ENCODE data around the gene WT1. TPM values are rescaled to one million over a fixed set of nuclear protein-coding genes. Genes with fewer than 3 reads are reported as not detected.

WT1 gene
- total RNA-seq, 2 experiments from 2014 or later, result not detected

DNA sequence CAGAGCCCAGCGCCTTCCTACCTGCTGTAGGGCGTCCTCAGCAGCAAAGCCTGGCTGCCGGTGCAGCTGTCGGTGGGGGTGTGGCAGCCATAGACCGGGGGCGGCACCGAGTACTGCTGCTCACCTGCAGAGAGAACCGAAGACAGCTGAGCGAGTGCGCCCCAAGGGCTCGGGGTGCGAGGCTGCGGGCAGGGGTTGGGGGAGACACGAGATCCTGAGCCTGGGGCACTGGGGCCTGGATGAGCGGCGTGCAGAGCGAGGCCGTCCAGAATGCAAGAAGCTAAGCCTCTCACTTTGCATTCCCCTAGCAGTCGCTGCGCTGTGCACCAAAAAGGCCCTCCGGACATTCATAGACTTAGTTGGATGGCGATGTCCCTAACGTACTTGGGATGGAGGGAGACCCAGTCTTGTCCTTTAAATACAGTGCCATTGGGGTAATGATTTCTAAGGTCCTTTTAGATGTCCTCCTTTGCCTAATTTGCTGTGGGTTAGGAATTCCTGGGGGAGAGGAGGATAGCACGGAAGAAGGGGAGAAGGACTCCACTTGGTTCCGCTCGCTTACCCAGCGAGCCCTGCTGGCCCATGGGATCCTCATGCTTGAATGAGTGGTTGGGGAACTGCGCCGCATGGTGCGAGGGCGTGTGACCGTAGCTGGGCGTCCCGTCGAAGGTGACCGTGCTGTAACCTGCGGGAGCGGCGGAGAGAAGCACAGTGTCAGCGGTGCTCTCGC lies 7.2 kb downstream of the WT1 start:
- peaks cover 16% of the 10 kb centered on the region for H3K4me1 Mint-ChIP-seq (ENCODE audit: low read depth)
- intact Hi-C loops (cut with micrococcal nuclease), result no loop called here
- no peaks in the 10 kb centered on the region for H3K36me3 Mint-ChIP-seq
- H3K9me3 Mint-ChIP-seq, result no peaks in the 10 kb centered on the region
- H3K27ac Mint-ChIP-seq, result no peak overlapping the region
- DNase-seq, result no peak
- ChIA-PET POLR2A (no interaction called here), CTCF (no interaction called here)
- H3K27me3 Mint-ChIP-seq, result peaks cover 81% of the 10 kb centered on the region
- H3K4me3 Mint-ChIP-seq, result no peak overlapping the region

DNA sequence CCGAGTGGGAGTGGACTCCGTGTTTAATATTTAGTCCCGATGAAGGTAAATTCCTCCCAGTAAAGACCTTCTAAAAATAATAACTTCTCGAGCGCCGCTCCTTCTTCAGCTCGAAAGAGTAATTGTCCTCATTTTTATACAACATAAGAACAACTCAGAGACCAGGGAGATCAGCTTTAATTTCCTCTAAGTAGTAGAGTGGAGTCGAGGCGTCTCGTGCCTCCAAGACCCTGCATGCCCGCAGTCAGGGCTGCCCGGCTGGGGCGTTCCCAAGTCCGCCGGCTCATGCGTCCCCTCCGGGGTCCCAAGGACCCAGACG lies 7.8 kb downstream of the WT1 start:
- peaks cover 79% of the 10 kb centered on the region for H3K27me3 Mint-ChIP-seq
- no peak overlapping the region for H3K4me3 Mint-ChIP-seq
- ChIA-PET POLR2A (no interaction called here), CTCF (no interaction called here)
- H3K36me3 Mint-ChIP-seq, result no peaks in the 10 kb centered on the region
- H3K9me3 Mint-ChIP-seq, result no peaks in the 10 kb centered on the region
- no peak overlapping the region for H3K27ac Mint-ChIP-seq
- DNase-seq, result no peak
- H3K4me1 Mint-ChIP-seq (ENCODE audit: low read depth), result peaks cover 15% of the 10 kb centered on the region
- intact Hi-C loops (cut with micrococcal nuclease), result no loop called here

DNA sequence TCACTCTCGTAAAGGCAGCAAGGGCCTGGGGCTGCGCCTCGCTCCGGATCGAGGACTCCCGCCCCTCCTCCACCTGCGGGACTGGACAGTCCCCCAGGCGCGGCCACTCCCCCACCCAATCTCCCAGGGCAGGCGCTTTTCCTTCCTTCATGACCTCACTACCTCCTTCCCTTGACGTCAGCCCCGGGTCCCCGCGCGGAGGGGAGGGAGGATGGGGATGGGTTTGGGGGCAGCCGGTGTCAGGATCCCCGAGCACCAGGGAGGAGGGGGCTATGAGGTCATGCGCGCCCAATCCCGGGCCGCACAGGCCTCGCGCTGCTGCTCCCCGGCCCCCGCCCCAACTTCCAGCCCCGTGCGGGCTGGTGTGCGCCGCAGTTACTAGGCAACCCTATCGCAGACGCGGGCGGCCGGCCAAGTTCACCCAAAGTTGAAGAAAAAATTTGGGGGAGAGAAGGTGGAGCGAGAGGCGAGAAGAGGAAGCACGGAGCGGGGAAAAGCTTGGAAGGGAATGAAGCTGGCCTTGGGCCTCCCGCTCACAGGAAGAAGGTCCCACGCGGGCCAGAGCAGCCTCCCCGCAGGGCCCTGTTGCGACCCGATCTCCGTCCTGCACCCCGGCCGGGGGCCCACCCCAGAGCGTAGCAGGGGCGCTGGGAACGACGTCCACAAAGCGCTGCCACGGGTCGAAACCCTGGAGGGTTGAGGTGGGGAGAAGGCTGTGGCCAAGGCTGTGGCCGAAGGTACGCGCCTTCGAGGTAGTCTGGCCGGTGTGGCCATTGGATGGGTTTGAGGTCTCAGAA lies 8.3 kb downstream of the WT1 start:
- H3K4me1 Mint-ChIP-seq (ENCODE audit: low read depth), result peaks cover 14% of the 10 kb centered on the region
- DNase-seq, result no peak
- POLR2A ChIA-PET, result no interaction called here
- CTCF ChIA-PET, result no interaction called here
- intact Hi-C loops (cut with micrococcal nuclease), result no loop called here
- peaks cover 74% of the 10 kb centered on the region for H3K27me3 Mint-ChIP-seq
- no peak overlapping the region for H3K27ac Mint-ChIP-seq
- no peaks in the 10 kb centered on the region for H3K9me3 Mint-ChIP-seq
- no peak overlapping the region for H3K4me3 Mint-ChIP-seq
- H3K36me3 Mint-ChIP-seq, result no peaks in the 10 kb centered on the region

DNA sequence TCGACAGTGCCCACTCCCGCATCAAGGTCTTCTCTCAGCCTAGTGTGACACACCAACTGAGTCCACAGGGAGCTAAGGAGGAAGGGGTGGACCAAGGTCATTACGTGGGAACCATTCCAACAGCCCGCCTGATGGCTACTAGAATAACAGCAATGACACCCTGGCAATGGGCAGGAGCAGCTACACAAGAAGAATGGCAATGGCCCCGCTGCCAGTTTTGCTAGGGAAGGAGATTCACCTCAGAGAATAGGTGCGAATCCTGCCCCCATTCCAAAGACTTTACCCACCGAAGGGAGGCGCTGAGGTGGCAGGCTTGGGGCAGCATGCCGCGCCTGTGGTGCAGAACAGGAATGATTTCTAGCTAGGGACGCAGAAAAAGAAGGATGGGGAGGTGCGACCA lies 9.1 kb downstream of the WT1 start:
- Mint-ChIP-seq H3K27ac (no peak overlapping the region), H3K4me3 (no peak overlapping the region), H3K36me3 (no peaks in the 10 kb centered on the region), H3K4me1 (ENCODE audit: low read depth) (peaks cover 22% of the 10 kb centered on the region), H3K27me3 (peaks cover 68% of the 10 kb centered on the region), H3K9me3 (no peaks in the 10 kb centered on the region)
- intact Hi-C loops (cut with micrococcal nuclease), result no loop called here
- no peak for DNase-seq
- ChIA-PET POLR2A (no interaction called here), CTCF (no interaction called here)

DNA sequence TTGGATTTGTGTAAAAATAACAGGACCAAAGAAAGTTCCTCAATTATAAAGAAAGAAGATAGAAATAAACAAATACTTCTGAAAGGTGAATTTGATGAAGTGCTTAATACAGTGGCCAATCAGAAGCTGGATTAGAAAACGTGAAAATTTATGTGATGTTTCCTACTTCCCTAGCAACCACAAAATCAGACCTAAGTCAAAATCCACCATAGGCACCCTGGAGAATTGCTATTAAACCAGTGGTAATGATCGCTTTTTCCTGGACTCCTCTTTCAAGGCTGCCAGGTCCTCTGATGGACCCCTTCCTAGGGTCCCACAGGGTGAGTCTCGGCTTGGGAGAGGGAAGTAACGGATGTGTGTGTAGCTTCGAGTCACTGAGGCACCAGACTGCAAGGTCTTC lies 9.6 kb downstream of the WT1 start:
- intact Hi-C loops (cut with micrococcal nuclease), result no loop called here
- Mint-ChIP-seq H3K4me3 (no peak overlapping the region), H3K27ac (no peak overlapping the region), H3K9me3 (no peaks in the 10 kb centered on the region), H3K27me3 (peaks cover 64% of the 10 kb centered on the region), H3K4me1 (ENCODE audit: low read depth) (peaks cover 26% of the 10 kb centered on the region), H3K36me3 (no peaks in the 10 kb centered on the region)
- POLR2A ChIA-PET, result no interaction called here
- no peak for DNase-seq
- CTCF ChIA-PET, result no interaction called here

DNA sequence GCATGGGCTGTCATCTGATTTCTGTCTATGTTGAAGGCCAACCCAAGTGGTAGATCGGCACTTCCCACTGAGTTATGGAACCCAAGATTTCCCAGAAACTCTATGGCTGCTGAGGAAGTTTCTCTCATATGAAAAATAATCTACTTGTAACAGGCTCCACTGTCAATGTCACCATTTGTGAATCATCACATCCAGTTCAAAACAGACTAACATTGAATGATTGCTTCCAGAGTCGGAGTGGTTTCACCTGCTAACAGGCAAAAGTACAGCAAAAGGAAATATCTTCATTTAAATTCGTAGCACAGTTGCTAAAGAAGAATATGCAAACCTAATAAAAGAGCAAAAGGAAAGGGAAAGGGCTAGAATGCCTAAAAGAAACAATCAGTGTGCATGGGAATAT lies 12.8 kb downstream of the WT1 start:
- ChIA-PET CTCF (no interaction called here), POLR2A (no interaction called here)
- H3K4me3 Mint-ChIP-seq, result no peak overlapping the region
- H3K9me3 Mint-ChIP-seq, result no peaks in the 10 kb centered on the region
- H3K36me3 Mint-ChIP-seq, result no peaks in the 10 kb centered on the region
- no peak for DNase-seq
- intact Hi-C loops (cut with micrococcal nuclease), result loop anchor here (5.0 kb wide), 1 partner anchor 160 kb away; the partner anchor contains the start of gene EIF3M
- peaks cover 19% of the 10 kb centered on the region for H3K4me1 Mint-ChIP-seq (ENCODE audit: low read depth)
- no peak overlapping the region for H3K27ac Mint-ChIP-seq
- peaks cover 37% of the 10 kb centered on the region for H3K27me3 Mint-ChIP-seq

DNA sequence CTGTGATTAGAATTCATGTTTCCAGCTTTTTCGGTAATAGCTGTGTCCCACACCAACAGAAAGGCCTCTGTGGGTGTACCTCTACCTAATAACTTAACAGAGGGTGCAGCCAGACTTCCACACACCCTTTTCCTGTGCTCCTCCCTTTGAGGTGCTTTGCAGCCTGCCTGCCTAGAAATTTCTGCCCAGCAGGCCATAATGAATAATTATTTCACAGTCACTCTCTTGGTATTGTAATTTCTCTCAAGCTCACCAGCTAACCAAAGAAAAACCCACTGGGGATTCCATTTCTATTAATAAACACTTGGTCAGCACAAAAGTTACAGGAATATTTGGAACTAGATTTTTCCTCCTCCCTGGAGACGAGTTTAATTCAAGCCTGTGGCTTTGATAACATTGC lies 13.3 kb downstream of the WT1 start:
- H3K36me3 Mint-ChIP-seq, result no peaks in the 10 kb centered on the region
- H3K9me3 Mint-ChIP-seq, result no peaks in the 10 kb centered on the region
- intact Hi-C loops (cut with micrococcal nuclease), result loop anchor here (5.0 kb wide), 1 partner anchor 160 kb away; the partner anchor contains the start of gene EIF3M
- ChIA-PET CTCF (interaction anchor here (1.1 kb wide), 1 partner anchor 8 kb away, joined by 3 read pairs; no protein-coding TSS in a partner anchor), POLR2A (no interaction called here)
- DNase-seq, result no peak
- H3K4me3 Mint-ChIP-seq, result no peak overlapping the region
- peaks cover 16% of the 10 kb centered on the region for H3K4me1 Mint-ChIP-seq (ENCODE audit: low read depth)
- H3K27me3 Mint-ChIP-seq, result peaks cover 31% of the 10 kb centered on the region
- H3K27ac Mint-ChIP-seq, result no peak overlapping the region

DNA sequence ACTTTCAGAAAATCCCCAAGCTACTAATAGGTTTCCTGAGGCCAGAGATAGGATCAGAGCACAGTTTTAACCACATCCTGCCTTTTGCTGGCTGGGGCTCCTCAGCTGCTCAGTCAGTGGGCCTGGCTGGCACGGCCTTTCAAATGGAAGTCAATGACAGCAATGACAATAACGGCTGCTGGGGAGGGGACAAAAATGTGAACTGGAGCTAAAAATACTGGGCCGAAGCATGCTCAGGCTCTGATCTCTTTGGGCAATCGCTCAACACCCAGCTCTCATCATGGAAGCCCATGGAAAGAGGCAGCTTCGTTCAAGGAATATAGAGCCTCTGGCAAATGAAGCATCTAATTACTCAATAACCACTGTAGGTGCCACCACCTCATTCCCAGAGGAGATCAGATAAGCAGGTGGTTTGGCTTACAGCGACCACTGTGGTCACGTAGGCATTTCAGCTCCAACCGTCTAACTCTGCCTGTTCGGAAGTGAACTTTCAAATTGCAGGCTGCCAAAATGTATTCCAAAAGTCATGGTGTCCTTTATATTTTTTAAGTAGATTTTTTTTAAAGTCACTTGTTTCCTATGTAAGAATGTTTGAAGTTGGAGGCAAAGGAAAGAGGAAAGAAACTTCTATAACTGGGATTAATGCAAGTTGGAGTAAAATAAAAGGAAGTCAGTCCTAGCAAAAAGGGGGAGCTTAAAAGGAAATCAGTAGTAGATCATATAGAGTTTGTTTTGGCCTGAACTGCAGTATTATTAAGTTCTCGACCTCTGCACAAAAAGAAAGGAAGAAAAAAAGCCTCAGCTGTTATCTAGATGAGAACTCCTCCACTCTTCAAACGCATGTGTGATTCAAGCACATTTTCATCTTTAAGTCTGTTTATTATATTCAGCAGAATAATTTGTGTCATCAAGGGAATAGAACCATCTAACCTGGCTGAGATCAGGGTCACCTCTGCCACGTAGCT lies 14.1 kb downstream of the WT1 start:
- H3K36me3 Mint-ChIP-seq, result no peaks in the 10 kb centered on the region
- peaks cover 26% of the 10 kb centered on the region for H3K27me3 Mint-ChIP-seq
- H3K9me3 Mint-ChIP-seq, result no peaks in the 10 kb centered on the region
- CTCF ChIA-PET, result interaction anchor here (0.6 to 1.2 kb wide), 3 partner anchors 9 to 98 kb away, joined by 3 read pairs; no protein-coding TSS in a partner anchor
- POLR2A ChIA-PET, result no interaction called here
- peak; percentile 54 for DNase-seq
- intact Hi-C loops (cut with micrococcal nuclease), result loop anchor here (5.0 kb wide), 1 partner anchor 161 kb away; the partner anchor contains the start of gene EIF3M
- no peak overlapping the region for H3K4me3 Mint-ChIP-seq
- no peak overlapping the region for H3K27ac Mint-ChIP-seq
- H3K4me1 Mint-ChIP-seq (ENCODE audit: low read depth), result peaks cover 14% of the 10 kb centered on the region

DNA sequence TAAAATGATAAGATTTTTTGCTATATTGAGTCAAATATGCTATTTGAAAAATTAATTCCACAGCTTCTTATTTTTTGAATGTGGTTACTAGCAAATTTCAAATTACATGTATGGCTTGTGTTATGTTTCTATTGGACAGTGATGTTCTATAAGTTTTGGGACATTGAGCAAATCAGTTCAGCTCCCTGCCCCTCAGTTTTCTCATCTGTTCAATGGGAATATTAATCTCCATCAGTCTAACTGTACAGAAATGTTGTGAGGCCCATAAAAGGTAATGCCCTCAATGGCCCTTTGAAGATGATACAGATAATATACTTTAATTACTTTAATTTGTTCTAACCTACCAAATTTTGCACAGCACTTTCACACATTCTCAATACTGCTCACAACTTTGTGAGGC lies 15.2 kb downstream of the WT1 start:
- Mint-ChIP-seq H3K9me3 (no peaks in the 10 kb centered on the region), H3K4me3 (no peak overlapping the region), H3K27ac (no peak overlapping the region), H3K27me3 (peaks cover 18% of the 10 kb centered on the region), H3K36me3 (no peaks in the 10 kb centered on the region), H3K4me1 (ENCODE audit: low read depth) (peaks cover 14% of the 10 kb centered on the region)
- no peak for DNase-seq
- intact Hi-C loops (cut with micrococcal nuclease), result loop anchor here (5.0 kb wide), 1 partner anchor 162 kb away; the partner anchor contains the start of gene EIF3M
- POLR2A ChIA-PET, result no interaction called here
- CTCF ChIA-PET, result interaction anchor here (1.1 kb wide), 1 partner anchor 44 kb away, joined by 3 read pairs; no protein-coding TSS in a partner anchor

DNA sequence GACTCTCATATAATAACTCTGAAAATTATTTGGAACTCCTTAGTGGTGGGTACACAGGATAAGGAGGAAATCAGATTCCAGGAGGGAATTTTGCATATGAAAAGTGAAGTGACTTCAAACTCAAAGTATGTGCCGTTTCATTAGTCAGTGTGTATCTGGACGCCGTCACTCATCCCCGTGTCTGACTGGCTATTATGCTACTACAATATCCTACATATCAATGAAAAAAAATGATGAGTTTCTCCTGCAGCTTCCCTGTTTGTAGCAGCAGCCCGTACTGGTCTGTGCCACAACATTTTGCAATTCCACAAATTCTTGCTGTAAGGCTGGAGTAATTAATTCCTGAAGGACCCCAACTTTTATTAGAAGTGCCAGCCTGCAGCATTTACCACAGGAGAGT lies 16.5 kb downstream of the WT1 start:
- ChIA-PET POLR2A (no interaction called here), CTCF (no interaction called here)
- H3K36me3 Mint-ChIP-seq, result no peaks in the 10 kb centered on the region
- DNase-seq, result no peak
- H3K27me3 Mint-ChIP-seq, result peaks cover 14% of the 10 kb centered on the region
- intact Hi-C loops (cut with micrococcal nuclease), result no loop called here
- no peaks in the 10 kb centered on the region for H3K9me3 Mint-ChIP-seq
- peaks cover 14% of the 10 kb centered on the region for H3K4me1 Mint-ChIP-seq (ENCODE audit: low read depth)
- H3K4me3 Mint-ChIP-seq, result no peak overlapping the region
- H3K27ac Mint-ChIP-seq, result no peak overlapping the region

DNA sequence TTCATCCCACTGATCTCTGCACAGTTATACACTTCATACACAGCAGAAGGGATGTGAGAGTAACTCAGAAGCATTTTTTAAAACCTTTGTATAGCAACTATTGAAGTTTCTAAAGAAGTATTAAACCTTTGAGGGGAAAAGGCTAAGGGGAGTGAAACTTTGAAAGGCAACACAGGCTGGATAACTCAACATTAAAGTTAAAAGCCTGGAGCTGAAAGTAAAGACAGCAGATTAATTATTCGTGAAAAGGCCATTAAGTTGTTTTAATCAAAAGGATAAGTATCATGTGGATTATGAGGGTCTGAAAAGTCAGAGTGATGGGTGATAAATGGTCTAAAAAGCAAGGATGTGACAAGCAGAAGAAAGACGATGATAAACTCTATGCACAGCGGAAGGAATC lies 17.5 kb downstream of the WT1 start:
- intact Hi-C loops (cut with micrococcal nuclease), result no loop called here
- H3K36me3 Mint-ChIP-seq, result no peaks in the 10 kb centered on the region
- H3K4me1 Mint-ChIP-seq (ENCODE audit: low read depth), result peaks cover 14% of the 10 kb centered on the region
- ChIA-PET CTCF (interaction anchor here (1.5 kb wide), 1 partner anchor 83 kb away, joined by 3 read pairs; no protein-coding TSS in a partner anchor), POLR2A (no interaction called here)
- no peak for DNase-seq
- no peak overlapping the region for H3K27ac Mint-ChIP-seq
- no peaks in the 10 kb centered on the region for H3K9me3 Mint-ChIP-seq
- H3K27me3 Mint-ChIP-seq, result peaks cover 11% of the 10 kb centered on the region
- H3K4me3 Mint-ChIP-seq, result no peak overlapping the region

DNA sequence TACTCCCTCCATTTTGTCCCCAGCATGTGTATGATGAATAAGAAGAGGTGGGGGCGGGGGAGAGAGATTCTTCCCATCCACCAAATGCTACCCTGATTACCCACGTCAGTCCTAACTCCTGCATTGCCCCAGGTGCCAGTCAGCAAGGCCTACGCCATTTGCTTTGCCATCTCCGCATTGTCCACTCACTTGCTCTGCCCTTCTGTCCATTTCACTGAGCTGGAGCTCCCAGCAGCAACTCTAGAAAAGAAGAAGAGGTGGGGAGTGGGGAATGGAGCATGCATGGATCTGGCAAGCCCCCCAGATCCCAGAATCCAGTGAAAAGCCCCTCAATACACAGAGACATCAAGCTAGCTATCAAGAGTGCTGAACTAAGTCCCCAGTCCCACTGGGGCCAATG lies 19.0 kb downstream of the WT1 start:
- no peaks in the 10 kb centered on the region for H3K9me3 Mint-ChIP-seq

More for the DNA sequence above, 19.0 kb downstream of the WT1 start:
- Mint-ChIP-seq H3K4me3 (no peak overlapping the region), H3K27ac (no peak overlapping the region), H3K27me3 (peaks cover 8% of the 10 kb centered on the region), H3K4me1 (ENCODE audit: low read depth) (peaks cover 8% of the 10 kb centered on the region), H3K36me3 (no peaks in the 10 kb centered on the region)
- ChIA-PET CTCF (interaction anchor here (1.5 kb wide), 1 partner anchor 81 kb away, joined by 3 read pairs; no protein-coding TSS in a partner anchor), POLR2A (no interaction called here)
- DNase-seq, result no peak
- intact Hi-C loops (cut with micrococcal nuclease), result no loop called here

Measured in activated CD4-positive, alpha-beta memory T cell treated with anti-CD3 and anti-CD28 coated beads for 36 hours (primary cell).